A549 (cell line): ENCODE data around the gene KRT3. TPM values are rescaled to one million over a fixed set of nuclear protein-coding genes. Genes with fewer than 3 reads are reported as not detected.

Source experiments
- ATAC-seq, 2 experiments: fragments of 200-7000 bp in 1 of 2; fragments of >200 bp in 1 of 2; cut with Nextera tagmentation in 1 of 2; cut with Tn5 transposase in 1 of 2; 3 replicates each; pipeline versions ENCODE4 v1.8.0 to v1.9.1; 2018 to 2020; ENCODE audit warnings: mild to moderate bottlenecking in 1 of 2, moderate library complexity in 1 of 2
- CTCF ChIA-PET: fragments of 300-600 bp; sonication (Branson Sonifier 250); formaldehyde crosslinking; extraction: SDS; loops from one replicate; lab custom pipeline; 2021; ENCODE audit warnings: antibody characterized with exemption, inconsistent platforms; lab: Yijun Ruan, JAX
- POLR2A ChIA-PET: fragments of 350-600 bp; formaldehyde crosslinking; extraction: SDS; loops from one replicate; lab custom pipeline; 2021; ENCODE audit warnings: antibody characterized with exemption, inconsistent platforms; lab: Yijun Ruan, JAX
- DNase-seq, 2 experiments: peaks; one replicate each; pipeline versions ENCODE4 v3.0.0 to v3.0.0-alpha.2; 2011 to 2016; ENCODE audit warnings: low read depth in 1 of 2, low spot score in 1 of 2
- FAIRE-seq: peaks from 2 replicates; lab custom pipeline; 2011; peaks lifted over from hg19 to GRCh38; lab: Jason Lieb, UNC
- H3K27ac ChIP-seq, 2 experiments: fragments of >200 bp; sonication (Bioruptor Twin); formaldehyde crosslinking; 3 replicates each; pipeline ENCODE4 v1.5.1; 2016 to 2017
- H3K4me1 ChIP-seq: fragments of >200 bp; sonication (Bioruptor Twin); formaldehyde crosslinking; 3 replicates; pipeline ENCODE4 v1.6.1; 2016
- H3K4me2 ChIP-seq: fragments of >200 bp; sonication (Bioruptor Twin); formaldehyde crosslinking; 3 replicates; pipeline ENCODE4 v1.6.1; 2016
- H3K4me3 ChIP-seq: fragments of >200 bp; sonication (Bioruptor Twin); formaldehyde crosslinking; 3 replicates; pipeline ENCODE4 v1.5.1; 2016
- H3K9me3 ChIP-seq: fragments of >200 bp; sonication (Bioruptor Twin); formaldehyde crosslinking; 3 replicates; pipeline ENCODE4 v1.6.1; 2016
- CEBPB ChIP-seq, 2 experiments: fragments of >200 bp in 1 of 2; sonication (Bioruptor Twin) in 1 of 2; formaldehyde crosslinking in 1 of 2; IDR thresholded peaks; 2 replicates each; pipeline ENCODE4 v1.6.1; 2012 to 2016
- CHD2 ChIP-seq: fragments of 150-350 bp; IDR thresholded peaks from 2 replicates; pipeline ENCODE4 v1.6.1; 2014; ENCODE audit warnings: low read length; ENCODE audit not compliant: partially characterized antibody
- CHD4 ChIP-seq: fragments of 200-600 bp; sonication (generic); IDR thresholded peaks from 2 replicates; pipeline ENCODE4 v1.6.1; 2016; ENCODE audit warnings: antibody characterized with exemption, mild to moderate bottlenecking, borderline replicate concordance
- EHF ChIP-seq: fragments of 250-450 bp; sonication (Bioruptor Pico); IDR thresholded peaks from 2 replicates; pipeline ENCODE4 v1.5.0; 2020; ENCODE audit warnings: mild to moderate bottlenecking
- EHMT2 ChIP-seq: fragments of 200-600 bp; sonication (generic); IDR thresholded peaks from 2 replicates; pipeline ENCODE4 v1.6.1; 2016; ENCODE audit warnings: antibody characterized with exemption, low read depth, mild to moderate bottlenecking, moderate library complexity
- EP300 ChIP-seq, 2 experiments: fragments of >200 bp; sonication (Bioruptor Twin); formaldehyde crosslinking; IDR thresholded peaks; 2 replicates in 1 of 2; 3 replicates in 1 of 2; pipeline ENCODE4 v1.6.1; 2016 to 2017
- ESRRA ChIP-seq: fragments of 150-350 bp; IDR thresholded peaks from 2 replicates; pipeline ENCODE4 v1.6.1; 2014; ENCODE audit warnings: mild to moderate bottlenecking, low read length, borderline replicate concordance
- HDAC2 ChIP-seq: fragments of 200-600 bp; sonication (generic); IDR thresholded peaks from 2 replicates; pipeline ENCODE4 v1.6.1; 2016
- HOXA7 ChIP-seq: fragments of 250-450 bp; sonication (Bioruptor Pico); IDR thresholded peaks from 2 replicates; pipeline ENCODE4 v1.5.0; 2020; ENCODE audit warnings: mild to moderate bottlenecking, moderate library complexity
- HOXB13 ChIP-seq: fragments of 250-450 bp; sonication (Bioruptor Pico); IDR thresholded peaks from 2 replicates; pipeline ENCODE4 v1.5.0; 2020; ENCODE audit warnings: low read depth, mild to moderate bottlenecking, moderate library complexity
- HOXB5 ChIP-seq: fragments of 250-450 bp; sonication (Bioruptor Pico); IDR thresholded peaks from 2 replicates; pipeline ENCODE4 v1.5.0; 2020; ENCODE audit warnings: mild to moderate bottlenecking, moderate library complexity
- JUN ChIP-seq, 2 experiments: fragments of >200 bp; sonication (Bioruptor Twin); formaldehyde crosslinking; IDR thresholded peaks; 2 replicates in 1 of 2; 3 replicates in 1 of 2; pipeline ENCODE4 v1.6.1; 2016 to 2017
- MAZ ChIP-seq: fragments of 150-350 bp; IDR thresholded peaks from 2 replicates; pipeline ENCODE4 v1.6.1; 2014; ENCODE audit warnings: antibody characterized with exemption, low read depth, low read length, borderline replicate concordance
- NFE2L2 ChIP-seq: fragments of 150-350 bp; conservative IDR thresholded peaks from 2 replicates; pipeline ENCODE4 v1.6.1; 2014; ENCODE audit warnings: low read length
- POLR2AphosphoS2 ChIP-seq: conservative IDR thresholded peaks from 2 replicates; pipeline ENCODE4 v1.6.1; 2012; ENCODE audit warnings: low read length, improper control_type of control experiment, inconsistent platforms
- RAD21 ChIP-seq, 2 experiments: fragments of >200 bp in 1 of 2; sonication (Bioruptor Twin) in 1 of 2; formaldehyde crosslinking in 1 of 2; IDR thresholded peaks in 1 of 2; conservative IDR thresholded peaks in 1 of 2; 2 replicates in 1 of 2; 3 replicates in 1 of 2; pipeline ENCODE4 v1.6.1; 2012 to 2018; ENCODE audit warnings: inconsistent platforms in 1 of 2
- RCOR1 ChIP-seq: fragments of 150-350 bp; IDR thresholded peaks from 2 replicates; pipeline ENCODE4 v1.6.1; 2014; ENCODE audit warnings: antibody characterized with exemption, low read length, low read depth
- RNF2 ChIP-seq: fragments of 200-600 bp; sonication (generic); IDR thresholded peaks from 2 replicates; pipeline ENCODE4 v1.6.1; 2016; ENCODE audit warnings: low read depth, mild to moderate bottlenecking, antibody characterized with exemption, moderate library complexity, borderline replicate concordance
- ZC3H11A ChIP-seq: fragments of 450-650 bp; IDR thresholded peaks from 2 replicates; pipeline ENCODE4 v1.6.1; 2014; ENCODE audit warnings: antibody characterized with exemption, mild to moderate bottlenecking
- WGBS: methylation state at CpG from one replicate; pipeline ENCODE4 v1.1.6; 2017; ENCODE audit errors: missing lambda C conversion rate; 5-methylcytosine and 5-hydroxymethylcytosine counted together
- polyA plus RNA-seq, 4 experiments: library from polyadenylated mRNA; depleted of rRNA in 3 of 4; stranded (reverse); fragments of >200 nt; fragmentation: RNase III in 1 of 4; extraction: RNeasy Plus Mini Kit Qiagen cat#74134 plus additional on column Dnase treatment in 1 of 4; gene quantifications; 2 replicates in 3 of 4; 3 replicates in 1 of 4; pipeline ENCODE4 v1.2.3, GENCODE V29; 2011 to 2017
- TF ChIP-seq, protein P1 (sequence below): fragments of 250-450 bp; sonication (Bioruptor Pico); IDR thresholded peaks from 2 replicates; pipeline ENCODE4 v1.5.0; 2020; ENCODE audit warnings: low read depth, mild to moderate bottlenecking, moderate library complexity
- TF ChIP-seq, protein P2 (sequence below): IDR thresholded peaks from 2 replicates; pipeline ENCODE4 v1.6.1; 2012; ENCODE audit warnings: low read depth, borderline replicate concordance
- TF ChIP-seq, protein P3 (sequence below): fragments of 450-650 bp; IDR thresholded peaks from 2 replicates; pipeline ENCODE4 v1.6.1; 2014; ENCODE audit warnings: antibody characterized with exemption
- TF ChIP-seq, protein P4 (sequence below): fragments of 150-350 bp; IDR thresholded peaks from 2 replicates; pipeline ENCODE4 v1.6.1; 2014; ENCODE audit warnings: low read depth, mild to moderate bottlenecking, low read length

KRT3 gene
- polyA plus RNA-seq, 2 of the 4 experiments (the other 2 are of a cell fraction) = 0.04 to 0.06 TPM

DNA sequence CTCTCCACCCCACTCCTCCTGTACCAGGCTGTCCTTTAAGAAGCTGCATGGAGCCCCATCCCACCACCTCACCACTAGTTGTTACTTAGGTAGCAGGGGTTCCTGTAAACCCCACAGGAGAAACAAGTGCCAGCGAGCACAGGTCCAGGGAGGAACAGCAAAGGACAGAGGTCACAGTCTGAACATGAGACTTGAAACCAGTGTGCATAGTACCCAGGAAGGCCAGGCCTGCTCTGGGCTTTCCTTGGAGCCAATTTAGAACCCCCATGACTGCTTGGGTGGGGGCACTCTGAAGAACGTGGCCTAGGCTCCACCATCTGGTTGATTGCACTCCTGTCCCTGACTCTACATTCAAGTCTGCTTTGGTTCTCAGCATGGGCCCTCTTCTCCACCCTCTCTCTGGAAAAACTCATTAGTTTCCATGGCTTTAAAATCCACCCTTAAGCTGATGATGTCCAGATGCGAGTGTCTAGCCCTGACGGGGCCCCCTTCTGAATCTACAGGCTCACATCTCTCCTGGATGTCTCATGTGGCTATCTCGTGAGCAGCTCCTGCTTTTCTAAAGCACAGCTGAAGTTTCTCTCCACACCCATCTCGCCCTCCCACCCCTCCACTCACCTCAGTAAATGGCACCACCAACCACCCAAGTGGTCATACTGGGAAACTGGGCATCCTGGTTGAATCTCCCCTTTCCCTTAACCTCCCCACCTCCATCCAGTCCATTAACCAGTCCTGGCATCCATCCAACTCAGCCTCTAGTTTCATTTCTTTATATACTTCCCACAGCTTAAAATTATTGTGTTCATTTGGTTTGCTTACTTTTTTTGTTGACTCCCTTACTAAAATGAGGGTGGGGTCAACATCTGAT is 8.4 kb downstream of the KRT3 start:
- FAIRE-seq = no peak
- Histone ChIP-seq H3K4me1 (no peaks in the 10 kb centered on the region), H3K4me2 (no peak overlapping the region), H3K27ac (no peak overlapping the region), H3K4me3 (no peak overlapping the region), H3K9me3 (no peaks in the 10 kb centered on the region)
- ATAC-seq = no peak; a peak in 1 of 6 replicates
- no peak for DNase-seq
- POLR2A ChIA-PET = no interaction called here
- TF ChIP-seq EHF (CRISPR knock-in tag) = no peak
- TF ChIP-seq POLR2AphosphoS2 = no peak
- TF ChIP-seq ZC3H11A = no peak
- TF ChIP-seq CEBPB (IDR thresholded peaks at IDR 0.05) = no peak
- CTCF ChIA-PET = interaction anchor here (1.2 to 1.3 kb wide), 2 partner anchors 92 to 115 kb away, joined by 3 to 5 read pairs; no protein-coding TSS in a partner anchor
- WGBS = 76% methylated on average over 6 of the region's 6 CpGs

DNA sequence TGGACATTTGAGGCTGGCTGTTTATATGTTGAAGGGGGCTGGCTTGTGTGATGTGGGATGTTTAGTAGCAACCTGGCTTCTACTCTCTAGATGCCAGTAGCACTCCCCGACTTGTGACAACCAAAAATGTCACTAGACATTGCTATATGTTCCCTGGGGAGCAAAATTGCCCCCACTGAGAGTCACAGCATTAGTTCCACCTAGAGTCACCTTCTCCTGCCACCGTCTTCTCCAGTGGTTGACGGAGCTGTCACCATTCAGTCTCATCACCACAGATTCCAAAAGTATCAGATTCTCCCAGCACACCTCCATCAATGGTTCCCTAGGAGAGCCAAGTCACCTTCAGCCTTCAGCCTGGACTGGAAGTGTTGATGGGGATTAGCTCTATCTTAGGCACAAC is 11.0 kb downstream of the KRT3 start:
- ChIA-PET CTCF (interaction anchor here (0.7 kb wide), 1 partner anchor 26 kb away, joined by 3 read pairs; no protein-coding TSS in a partner anchor), POLR2A (no interaction called here)
- no peak for FAIRE-seq
- no peak for DNase-seq
- no peak overlapping the region for H3K27ac ChIP-seq
- TF ChIP-seq ESRRA (no peak), RCOR1 (no peak), EHF (CRISPR knock-in tag) (no peak), CHD2 (no peak), CHD4 (no peak), NFE2L2 (no peak), HOXA7 (no peak), RNF2 (no peak), EHMT2 (no peak), RAD21 (conservative IDR thresholded peaks at IDR 0.05 in 1 of 2, IDR thresholded peaks at IDR 0.05 in 1 of 2) (no peak), HOXB5 (no peak), HDAC2 (no peak), EP300 (IDR thresholded peaks at IDR 0.05) (no peak), MAZ (no peak), HOXB13 (no peak), JUN (IDR thresholded peaks at IDR 0.05) (no peak)
- TF ChIP-seq, protein P1, sequence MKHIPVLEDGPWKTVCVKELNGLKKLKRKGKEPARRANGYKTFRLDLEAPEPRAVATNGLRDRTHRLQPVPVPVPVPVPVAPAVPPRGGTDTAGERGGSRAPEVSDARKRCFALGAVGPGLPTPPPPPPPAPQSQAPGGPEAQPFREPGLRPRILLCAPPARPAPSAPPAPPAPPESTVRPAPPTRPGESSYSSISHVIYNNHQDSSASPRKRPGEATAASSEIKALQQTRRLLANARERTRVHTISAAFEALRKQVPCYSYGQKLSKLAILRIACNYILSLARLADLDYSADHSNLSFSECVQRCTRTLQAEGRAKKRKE (CRISPR knock-in tag) = no peak
- TF ChIP-seq, protein P2, sequence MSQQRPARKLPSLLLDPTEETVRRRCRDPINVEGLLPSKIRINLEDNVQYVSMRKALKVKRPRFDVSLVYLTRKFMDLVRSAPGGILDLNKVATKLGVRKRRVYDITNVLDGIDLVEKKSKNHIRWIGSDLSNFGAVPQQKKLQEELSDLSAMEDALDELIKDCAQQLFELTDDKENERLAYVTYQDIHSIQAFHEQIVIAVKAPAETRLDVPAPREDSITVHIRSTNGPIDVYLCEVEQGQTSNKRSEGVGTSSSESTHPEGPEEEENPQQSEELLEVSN = no peak
- TF ChIP-seq, protein P3, sequence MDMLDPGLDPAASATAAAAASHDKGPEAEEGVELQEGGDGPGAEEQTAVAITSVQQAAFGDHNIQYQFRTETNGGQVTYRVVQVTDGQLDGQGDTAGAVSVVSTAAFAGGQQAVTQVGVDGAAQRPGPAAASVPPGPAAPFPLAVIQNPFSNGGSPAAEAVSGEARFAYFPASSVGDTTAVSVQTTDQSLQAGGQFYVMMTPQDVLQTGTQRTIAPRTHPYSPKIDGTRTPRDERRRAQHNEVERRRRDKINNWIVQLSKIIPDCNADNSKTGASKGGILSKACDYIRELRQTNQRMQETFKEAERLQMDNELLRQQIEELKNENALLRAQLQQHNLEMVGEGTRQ = no peak
- TF ChIP-seq, protein P4, sequence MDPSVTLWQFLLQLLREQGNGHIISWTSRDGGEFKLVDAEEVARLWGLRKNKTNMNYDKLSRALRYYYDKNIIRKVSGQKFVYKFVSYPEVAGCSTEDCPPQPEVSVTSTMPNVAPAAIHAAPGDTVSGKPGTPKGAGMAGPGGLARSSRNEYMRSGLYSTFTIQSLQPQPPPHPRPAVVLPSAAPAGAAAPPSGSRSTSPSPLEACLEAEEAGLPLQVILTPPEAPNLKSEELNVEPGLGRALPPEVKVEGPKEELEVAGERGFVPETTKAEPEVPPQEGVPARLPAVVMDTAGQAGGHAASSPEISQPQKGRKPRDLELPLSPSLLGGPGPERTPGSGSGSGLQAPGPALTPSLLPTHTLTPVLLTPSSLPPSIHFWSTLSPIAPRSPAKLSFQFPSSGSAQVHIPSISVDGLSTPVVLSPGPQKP = no peak
- no peak overlapping the region for H3K4me3 ChIP-seq
- H3K4me1 ChIP-seq = no peaks in the 10 kb centered on the region
- 70% methylated on average over 3 of the region's 3 CpGs for WGBS
- no peak for ATAC-seq
- H3K4me2 ChIP-seq = no peak overlapping the region
- no peaks in the 10 kb centered on the region for H3K9me3 ChIP-seq
